Activated naive CD8-positive, alpha-beta T cell treated with anti-CD3 and anti-CD28 coated beads, Interleukin-2, amount 10 ng/mL, durations not matched to agents 7 days and 5 days (primary cell): ENCODE measurements around the gene CAVIN3. TPM values are rescaled to one million over a fixed set of nuclear protein-coding genes. Genes with fewer than 3 reads are reported as not detected.

ENCODE experiments used
- ATAC-seq: fragments of 150-1000 bp; cut with Tn5 transposase; one replicate; pipeline ENCODE4 v1.10.0; 2021; ENCODE audit warnings: low read depth, moderate library complexity
- POLR2A ChIA-PET: fragments of 350-600 bp; sonication (Branson Sonifier 250); formaldehyde crosslinking; loops from one replicate; lab custom pipeline; 2021; ENCODE audit warnings: antibody characterized with exemption; lab: Charles Lee
- DNase-seq: peaks from one replicate; pipeline ENCODE4 v3.0.0; 2021
- H3K27ac Mint-ChIP-seq: one replicate; pipeline ENCODE4 v1.8.0; 2022; ENCODE audit warnings: mild to moderate bottlenecking, mixed read lengths
- H3K27me3 Mint-ChIP-seq: one replicate; pipeline ENCODE4 v1.8.0; 2022; ENCODE audit warnings: mild to moderate bottlenecking, moderate library complexity, mixed read lengths
- H3K36me3 Mint-ChIP-seq: one replicate; pipeline ENCODE4 v1.8.0; 2021; ENCODE audit warnings: mild to moderate bottlenecking, mixed read lengths
- H3K4me1 Mint-ChIP-seq: one replicate; pipeline ENCODE4 v1.8.0; 2021; ENCODE audit warnings: mixed read lengths
- H3K4me3 Mint-ChIP-seq: one replicate; pipeline ENCODE4 v1.8.0; 2022; ENCODE audit warnings: mild to moderate bottlenecking, moderate library complexity, mixed read lengths
- H3K9me3 Mint-ChIP-seq: one replicate; pipeline ENCODE4 v1.8.0; 2021; ENCODE audit warnings: mixed read lengths
- total RNA-seq, 2 experiments: library from RNA; stranded (reverse); gene quantifications; one replicate each; pipeline ENCODE4 v1.2.3, GENCODE V29; 2021

The CAVIN3 gene
- total RNA-seq, 2 experiments from 2014 or later, result 1.4 to 1.6 TPM

DNA sequence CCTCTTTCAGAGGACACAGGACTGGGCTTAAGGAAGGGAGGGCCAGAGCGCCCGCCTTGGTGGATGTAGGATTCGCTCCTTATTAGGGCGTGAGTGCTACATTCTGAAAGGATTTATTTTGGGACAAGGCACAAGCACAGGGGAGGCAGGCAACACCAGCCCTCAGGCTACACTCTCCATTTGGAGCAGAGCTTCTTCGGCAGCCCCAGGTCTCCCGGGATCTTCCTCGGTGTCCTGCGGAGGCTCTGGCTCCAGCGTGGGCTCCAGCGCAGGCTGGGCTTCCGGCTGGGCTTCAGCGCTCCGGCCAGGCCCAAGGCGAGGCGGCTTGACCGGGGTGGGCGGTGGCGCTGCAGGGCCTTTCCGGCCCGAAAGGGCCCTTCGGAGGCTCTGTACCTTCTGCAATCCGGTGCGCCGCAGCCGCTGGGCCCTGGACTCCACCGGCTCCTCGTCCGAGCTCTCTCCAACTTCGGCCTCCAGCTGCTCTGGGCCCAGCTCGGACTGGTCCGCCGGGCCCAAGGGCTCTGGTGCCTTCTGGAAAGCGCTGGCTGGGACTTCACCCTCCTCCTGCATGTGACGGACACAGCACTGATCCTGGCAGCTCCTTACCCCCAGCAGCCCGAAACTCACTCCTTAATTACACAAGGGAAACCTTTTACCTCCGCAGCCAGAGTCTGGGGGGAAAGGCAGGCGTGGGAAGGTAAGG, 1.1 kb downstream of the CAVIN3 start:
- no peak for DNase-seq
- no peak for ATAC-seq
- H3K4me1 Mint-ChIP-seq, result peaks cover 19% of the 10 kb centered on the region
- H3K27ac Mint-ChIP-seq, result no peak overlapping the region
- peaks cover 43% of the 10 kb centered on the region for H3K27me3 Mint-ChIP-seq
- POLR2A ChIA-PET, result interaction anchor here (1.3 to 1.7 kb wide), 2 partner anchors 71 to 89 kb away, joined by 3 to 4 read pairs; partner anchors contain the start of gene SMPD1
- H3K36me3 Mint-ChIP-seq, result peaks cover 2% of the 10 kb centered on the region
- H3K9me3 Mint-ChIP-seq, result no peaks in the 10 kb centered on the region
- peak overlapping the region; percentile 77 for H3K4me3 Mint-ChIP-seq

- Mint-ChIP-seq H3K9me3 (no peaks in the 10 kb centered on the region), H3K27ac (no peak overlapping the region), H3K4me1 (peaks cover 19% of the 10 kb centered on the region), H3K4me3 (no peak overlapping the region), H3K36me3 (peaks cover 2% of the 10 kb centered on the region), H3K27me3 (peaks cover 45% of the 10 kb centered on the region)
- DNase-seq, result no peak
- ATAC-seq, result no peak
- POLR2A ChIA-PET, result no interaction called here
These were observed 2.1 kb downstream of the CAVIN3 start for GRCh38 chr11:6318204-6318603.

- H3K9me3 Mint-ChIP-seq, result no peaks in the 10 kb centered on the region
- ATAC-seq (peak; percentile 48), DNase-seq (no peak)
- H3K4me1 Mint-ChIP-seq, result peaks cover 6% of the 10 kb centered on the region
- no peaks in the 10 kb centered on the region for H3K36me3 Mint-ChIP-seq
- H3K27ac Mint-ChIP-seq, result no peak overlapping the region
- POLR2A ChIA-PET, result no interaction called here
- peaks cover 54% of the 10 kb centered on the region for H3K27me3 Mint-ChIP-seq
- H3K4me3 Mint-ChIP-seq, result no peak overlapping the region
These were observed 4.4 kb downstream of the CAVIN3 start for GRCh38 chr11:6315811-6316425.

- Mint-ChIP-seq H3K27me3 (peaks cover 44% of the 10 kb centered on the region), H3K36me3 (no peaks in the 10 kb centered on the region), H3K9me3 (no peaks in the 10 kb centered on the region), H3K4me1 (no peaks in the 10 kb centered on the region), H3K4me3 (no peak overlapping the region), H3K27ac (no peak overlapping the region)
- no peak for ATAC-seq
- POLR2A ChIA-PET, result interaction anchor here (0.7 kb wide), 1 partner anchor 500 kb away, joined by 3 read pairs; no protein-coding TSS in a partner anchor
- DNase-seq, result no peak
These were observed 8.2 kb downstream of the CAVIN3 start for GRCh38 chr11:6312106-6312505.

- no peak for DNase-seq
- peaks cover 48% of the 10 kb centered on the region for H3K27me3 Mint-ChIP-seq
- POLR2A ChIA-PET, result no interaction called here
- H3K4me3 Mint-ChIP-seq, result no peak overlapping the region
- ATAC-seq, result no peak
- no peaks in the 10 kb centered on the region for H3K4me1 Mint-ChIP-seq
- no peak overlapping the region for H3K27ac Mint-ChIP-seq
- no peaks in the 10 kb centered on the region for H3K36me3 Mint-ChIP-seq
- no peaks in the 10 kb centered on the region for H3K9me3 Mint-ChIP-seq
These were observed 12.4 kb downstream of the CAVIN3 start for GRCh38 chr11:6307876-6308275.

GRCh38 chr11:6305297-6305696, 15.0 kb downstream of the CAVIN3 start:
- peaks cover 36% of the 10 kb centered on the region for H3K27me3 Mint-ChIP-seq
- no peaks in the 10 kb centered on the region for H3K9me3 Mint-ChIP-seq
- no peak overlapping the region for H3K4me3 Mint-ChIP-seq
- no peak for DNase-seq
- POLR2A ChIA-PET, result no interaction called here
- no peaks in the 10 kb centered on the region for H3K36me3 Mint-ChIP-seq
- no peaks in the 10 kb centered on the region for H3K4me1 Mint-ChIP-seq
- H3K27ac Mint-ChIP-seq, result no peak overlapping the region
- ATAC-seq, result no peak

DNA sequence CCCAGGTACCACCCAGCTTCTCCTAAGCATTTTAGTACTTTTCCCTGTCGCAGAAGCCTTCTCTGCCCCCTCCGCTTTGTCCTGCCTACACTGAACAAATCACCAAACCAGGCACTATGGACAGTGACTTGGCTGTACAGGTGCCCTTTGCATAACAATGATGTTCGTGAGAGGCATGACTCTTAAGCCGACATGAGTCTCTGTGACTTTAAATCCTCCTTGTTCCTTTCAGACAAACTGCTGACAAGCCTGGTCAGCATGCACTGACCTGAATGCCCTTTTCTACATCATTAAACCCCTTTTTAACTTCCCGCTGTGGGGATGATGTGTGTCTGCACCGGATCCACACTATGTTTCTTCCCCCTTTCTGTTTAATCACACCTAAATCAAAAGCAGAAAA, 16.6 kb downstream of the CAVIN3 start:
- Mint-ChIP-seq H3K4me3 (no peak overlapping the region), H3K4me1 (no peaks in the 10 kb centered on the region), H3K36me3 (no peaks in the 10 kb centered on the region), H3K9me3 (no peaks in the 10 kb centered on the region), H3K27me3 (peaks cover 36% of the 10 kb centered on the region), H3K27ac (no peak overlapping the region)
- POLR2A ChIA-PET, result no interaction called here
- no peak for ATAC-seq
- DNase-seq, result no peak

- H3K4me3 Mint-ChIP-seq, result no peak overlapping the region
- no peak for ATAC-seq
These were observed 19.2 kb downstream of the CAVIN3 start for GRCh38 chr11:6301096-6301495.

GRCh38 chr11:6300325-6300724, 20.0 kb downstream of the CAVIN3 start:
- no peak overlapping the region for H3K27ac Mint-ChIP-seq
- no peaks in the 10 kb centered on the region for H3K4me1 Mint-ChIP-seq
- POLR2A ChIA-PET, result no interaction called here
- ATAC-seq (no peak), DNase-seq (no peak)
- no peaks in the 10 kb centered on the region for H3K36me3 Mint-ChIP-seq
- H3K9me3 Mint-ChIP-seq, result no peaks in the 10 kb centered on the region
- H3K4me3 Mint-ChIP-seq, result no peak overlapping the region
- peaks cover 19% of the 10 kb centered on the region for H3K27me3 Mint-ChIP-seq

More at GRCh38 chr11:6301096-6301495, 19.2 kb downstream of the CAVIN3 start:
- H3K36me3 Mint-ChIP-seq, result no peaks in the 10 kb centered on the region
- no peaks in the 10 kb centered on the region for H3K9me3 Mint-ChIP-seq
- H3K4me1 Mint-ChIP-seq, result no peaks in the 10 kb centered on the region
- DNase-seq, result no peak
- POLR2A ChIA-PET, result no interaction called here
- no peak overlapping the region for H3K27ac Mint-ChIP-seq
- peaks cover 21% of the 10 kb centered on the region for H3K27me3 Mint-ChIP-seq

GRCh38 chr11:6298605-6299004, 21.7 kb downstream of the CAVIN3 start:
- POLR2A ChIA-PET, result interaction anchor here (0.7 kb wide), 1 partner anchor 21 kb away, joined by 3 read pairs; no protein-coding TSS in a partner anchor
- Mint-ChIP-seq H3K4me1 (no peaks in the 10 kb centered on the region), H3K27ac (no peak overlapping the region), H3K4me3 (no peak overlapping the region), H3K9me3 (no peaks in the 10 kb centered on the region), H3K36me3 (no peaks in the 10 kb centered on the region), H3K27me3 (peaks cover 14% of the 10 kb centered on the region)
- no peak for DNase-seq
- ATAC-seq, result peak; percentile 72

DNA sequence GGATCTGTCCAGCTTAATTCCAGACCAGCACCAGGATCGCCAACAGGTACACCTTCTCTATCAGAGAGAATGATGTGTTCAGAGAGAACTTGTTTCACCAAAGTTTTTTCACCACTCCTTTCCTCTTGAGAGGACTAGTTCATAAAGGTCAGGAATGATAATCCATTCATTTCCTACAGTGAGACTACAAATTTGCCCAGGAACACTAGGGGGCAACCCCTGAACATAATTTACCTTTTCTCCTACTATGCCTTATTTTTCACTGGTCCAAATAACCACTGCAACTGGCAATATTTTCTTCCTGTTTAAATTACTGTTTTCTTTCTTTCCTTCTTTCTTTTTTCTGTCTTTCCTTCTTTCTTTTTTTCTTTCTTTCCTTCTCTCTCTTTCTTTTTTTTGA, 22.5 kb downstream of the CAVIN3 start:
- no peaks in the 10 kb centered on the region for H3K9me3 Mint-ChIP-seq
- no peaks in the 10 kb centered on the region for H3K4me1 Mint-ChIP-seq
- no peak for ATAC-seq
- H3K27ac Mint-ChIP-seq, result no peak overlapping the region
- POLR2A ChIA-PET, result no interaction called here
- H3K27me3 Mint-ChIP-seq, result peaks cover 19% of the 10 kb centered on the region
- no peak for DNase-seq
- H3K4me3 Mint-ChIP-seq, result no peak overlapping the region
- no peaks in the 10 kb centered on the region for H3K36me3 Mint-ChIP-seq

DNA sequence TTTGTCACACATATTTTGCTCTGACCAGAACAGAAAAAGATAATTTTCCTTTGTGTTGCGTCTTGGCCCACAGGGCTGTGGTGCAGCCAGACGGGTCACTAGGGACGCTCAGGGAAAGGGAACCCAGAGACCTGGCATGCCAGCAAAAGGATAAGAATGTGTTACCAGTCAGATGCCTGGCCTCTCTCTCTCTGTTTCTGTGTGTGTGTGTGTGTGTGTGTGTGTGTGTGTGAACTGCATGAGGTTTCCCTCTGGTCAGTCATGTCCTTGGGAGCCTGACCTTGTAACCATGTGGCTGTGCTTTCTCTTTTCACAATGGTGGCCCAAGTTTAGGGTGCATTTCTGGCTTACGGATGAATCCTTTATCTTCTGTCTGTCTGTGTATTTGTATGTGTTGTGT, 35.3 kb downstream of the CAVIN3 start:
- DNase-seq (no peak), ATAC-seq (no peak)
- no peaks in the 10 kb centered on the region for H3K4me1 Mint-ChIP-seq
- no peaks in the 10 kb centered on the region for H3K9me3 Mint-ChIP-seq
- POLR2A ChIA-PET, result interaction anchor here (0.7 kb wide), 1 partner anchor 22 kb away, joined by 3 read pairs; no protein-coding TSS in a partner anchor
- peaks cover 38% of the 10 kb centered on the region for H3K27me3 Mint-ChIP-seq
- no peak overlapping the region for H3K27ac Mint-ChIP-seq
- H3K4me3 Mint-ChIP-seq, result no peak overlapping the region
- no peaks in the 10 kb centered on the region for H3K36me3 Mint-ChIP-seq

GRCh38 chr11:6284250-6284649, 36.1 kb downstream of the CAVIN3 start:
- peaks cover 32% of the 10 kb centered on the region for H3K27me3 Mint-ChIP-seq
- H3K27ac Mint-ChIP-seq, result no peak overlapping the region
- no peak overlapping the region for H3K4me3 Mint-ChIP-seq
- no peaks in the 10 kb centered on the region for H3K9me3 Mint-ChIP-seq
- no peaks in the 10 kb centered on the region for H3K36me3 Mint-ChIP-seq
- ATAC-seq (no peak), DNase-seq (no peak)
- H3K4me1 Mint-ChIP-seq, result no peaks in the 10 kb centered on the region
- POLR2A ChIA-PET, result no interaction called here

- H3K27me3 Mint-ChIP-seq, result peaks cover 36% of the 10 kb centered on the region
- ATAC-seq (no peak), DNase-seq (no peak)
- H3K27ac Mint-ChIP-seq, result no peak overlapping the region
- no peaks in the 10 kb centered on the region for H3K4me1 Mint-ChIP-seq
- POLR2A ChIA-PET, result no interaction called here
- no peaks in the 10 kb centered on the region for H3K36me3 Mint-ChIP-seq
- H3K9me3 Mint-ChIP-seq, result no peaks in the 10 kb centered on the region
- H3K4me3 Mint-ChIP-seq, result no peak overlapping the region
These were observed 36.8 kb downstream of the CAVIN3 start for GRCh38 chr11:6283453-6284023.
